GM21619 (cell line): ENCODE measurements around the gene SLC30A4.
"Not testable (repeated sequence)": the region's sequence is repeated elsewhere in the genome, so short reads cannot be mapped to it uniquely, and the experiment has no call there.

Source experiments
- ATAC-seq: cut with Tn5 transposase; IDR thresholded peaks from one replicate; pipeline ENCODE4 v1.9.1; 2021; ENCODE audit not compliant: unreplicated experiment

The SLC30A4 gene

DNA sequence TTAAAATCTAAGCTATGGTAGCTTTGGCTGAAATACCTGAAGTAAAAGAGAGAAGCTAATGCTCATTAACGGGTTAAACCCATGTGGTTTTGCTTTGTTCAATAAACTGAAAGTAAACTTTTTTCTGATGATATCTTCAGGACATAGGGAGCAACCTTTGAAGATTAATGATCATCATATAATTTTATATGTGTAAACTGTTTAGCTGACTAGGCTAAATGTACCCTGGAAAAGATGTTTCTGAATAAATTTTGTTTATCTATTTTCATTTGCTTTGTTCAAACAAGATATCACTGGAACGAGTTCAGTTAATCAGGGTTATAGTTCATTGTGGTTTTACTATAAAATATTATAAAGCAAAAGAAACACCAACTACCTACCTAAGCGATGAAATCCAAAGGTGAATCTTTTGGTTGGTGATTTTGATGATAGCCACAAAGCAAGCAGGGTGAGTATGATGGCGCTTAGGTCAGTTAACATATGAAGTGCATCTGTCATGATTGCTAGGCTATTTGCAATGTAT, 11.7 kb downstream of the SLC30A4 start:
- no peak for ATAC-seq

DNA sequence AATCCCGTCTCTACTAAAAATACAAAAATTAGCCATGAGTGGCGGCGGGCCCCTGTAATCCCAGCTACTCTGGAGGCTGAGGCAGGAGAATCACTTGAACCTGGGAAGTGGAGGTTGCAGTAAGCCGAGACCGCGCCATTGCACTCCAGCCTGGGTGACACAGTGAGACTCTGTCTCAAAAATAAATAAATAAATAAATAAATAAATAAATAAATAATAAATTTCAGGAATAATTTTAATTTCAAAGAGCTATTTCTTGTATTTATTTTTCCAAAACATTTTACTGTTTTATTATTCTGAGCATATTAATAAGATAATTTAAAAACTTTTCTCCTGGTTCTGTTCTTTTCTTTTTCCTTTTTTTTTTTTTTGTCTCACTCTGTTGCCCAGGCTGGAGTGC, 15.4 kb downstream of the SLC30A4 start:
- ATAC-seq, result not testable (repeated sequence)

DNA sequence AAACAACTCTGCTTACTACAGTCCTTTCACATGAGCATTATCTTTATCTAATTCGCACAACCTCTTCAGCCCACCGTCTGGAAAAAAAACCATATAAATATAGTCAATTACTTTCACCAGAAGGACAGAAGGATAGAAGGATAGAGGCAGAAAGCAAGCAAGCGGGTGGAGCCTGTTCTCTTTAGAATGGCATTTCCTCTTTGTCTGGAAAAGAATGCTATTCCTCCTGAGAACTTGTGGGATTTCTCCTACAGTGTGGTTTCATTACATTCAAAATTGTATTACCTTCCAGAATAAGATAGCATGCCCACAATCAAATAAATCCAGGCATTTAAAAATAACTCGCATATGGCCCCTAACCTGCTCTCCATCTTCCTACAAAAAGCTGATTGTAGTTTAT, 23.1 kb downstream of the SLC30A4 start:
- ATAC-seq, result no peak

GRCh38 chr15:45498701-45499100, 23.9 kb downstream of the SLC30A4 start:
- no peak for ATAC-seq

- ATAC-seq, result no peak
Measured at GRCh38 chr15:45497261-45497660, 25.3 kb downstream of the SLC30A4 start.

- ATAC-seq, result no peak
Measured at GRCh38 chr15:45496658-45497057, 25.9 kb downstream of the SLC30A4 start.

- no peak for ATAC-seq
Measured at GRCh38 chr15:45495588-45495987, 27.0 kb downstream of the SLC30A4 start.

DNA sequence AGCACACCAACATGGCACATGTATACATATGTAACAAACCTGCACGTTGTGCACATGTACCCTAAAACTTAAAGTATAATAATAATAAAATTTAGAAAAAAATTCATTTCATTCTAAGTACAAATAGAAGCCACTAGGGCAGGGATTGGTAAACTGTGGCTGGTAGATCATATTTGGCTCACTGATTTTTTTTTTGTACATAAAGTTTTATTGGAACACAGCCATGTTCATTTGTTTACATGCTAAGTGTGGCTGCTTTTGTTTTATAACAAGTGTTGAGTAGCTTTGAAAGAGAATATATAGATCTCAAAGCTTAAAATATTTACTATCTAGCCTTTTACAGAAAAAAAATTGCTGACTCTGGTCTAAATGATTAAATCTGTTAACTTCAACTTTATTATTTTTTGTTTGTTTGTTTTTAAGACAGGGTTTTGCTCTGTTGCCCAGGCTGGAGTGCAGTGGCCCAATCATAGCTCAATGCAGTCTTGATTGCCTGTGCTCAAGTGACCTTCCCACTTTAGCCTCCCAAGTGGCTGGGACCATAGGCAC, 32.8 kb downstream of the SLC30A4 start:
- ATAC-seq, result no peak

GRCh38 chr15:45486317-45486716, 36.2 kb downstream of the SLC30A4 start:
- ATAC-seq, result no peak

DNA sequence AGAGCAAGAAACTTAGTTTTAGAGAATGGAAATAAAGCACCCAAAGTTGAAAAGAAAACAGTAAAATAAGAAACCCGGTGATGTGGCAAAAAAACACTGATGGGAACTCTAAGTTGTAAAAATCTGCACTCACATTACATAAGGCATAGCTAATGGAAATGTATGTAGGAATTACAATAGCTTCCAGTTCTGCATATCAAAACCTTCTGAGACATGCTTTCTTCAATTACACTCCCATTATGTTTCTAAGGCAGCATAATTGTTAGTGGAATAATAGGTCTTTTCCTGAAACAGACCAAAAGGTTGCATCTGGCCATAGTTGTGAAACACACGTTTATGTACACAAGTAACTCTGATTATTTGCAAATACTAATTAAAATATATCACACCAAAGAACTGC, 41.4 kb downstream of the SLC30A4 start:
- no peak for ATAC-seq

GRCh38 chr15:45476410-45476809, 46.1 kb downstream of the SLC30A4 start:
- no peak for ATAC-seq

DNA sequence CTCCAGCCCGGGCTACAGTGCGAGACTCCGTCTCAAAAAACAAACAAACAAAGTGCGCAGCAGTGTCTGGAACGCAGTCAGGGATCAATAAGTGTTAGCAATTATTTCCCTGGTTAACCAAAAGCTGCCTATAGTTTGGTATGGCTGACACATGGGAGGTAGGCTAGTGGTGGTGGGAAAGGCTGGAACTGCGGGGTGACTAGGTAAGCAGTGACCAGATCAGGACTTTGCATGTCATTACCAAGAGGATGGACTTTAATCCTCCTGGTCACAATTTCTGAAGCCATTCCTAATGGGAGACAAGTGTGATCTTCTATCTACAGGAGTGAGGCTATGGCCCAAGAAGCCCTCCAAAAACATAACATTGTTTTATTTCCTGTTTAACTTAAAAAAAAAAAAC, 47.8 kb downstream of the SLC30A4 start:
- no peak for ATAC-seq

- no peak for ATAC-seq
Measured at GRCh38 chr15:45473068-45473467, 49.5 kb downstream of the SLC30A4 start.

DNA sequence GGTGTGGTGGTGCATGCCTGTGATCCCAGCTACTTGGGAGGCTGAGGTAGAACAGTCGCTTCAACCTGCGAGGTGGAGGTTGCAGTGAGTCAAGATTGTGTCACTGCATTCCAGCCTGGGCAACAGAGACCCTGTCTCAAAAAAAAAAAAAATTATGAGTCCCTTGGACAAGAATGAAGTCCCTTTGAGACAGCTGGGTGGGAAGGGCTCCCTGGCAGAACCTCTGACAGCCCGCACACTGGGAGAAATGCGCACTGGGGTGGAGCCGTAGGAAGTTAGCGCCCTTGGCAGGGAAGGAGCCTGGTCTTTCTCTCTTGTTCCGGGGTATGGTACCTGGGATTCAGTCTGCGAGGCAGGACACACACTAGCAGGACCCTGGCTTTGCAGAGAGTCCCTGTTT, 51.4 kb downstream of the SLC30A4 start:
- no peak for ATAC-seq

DNA sequence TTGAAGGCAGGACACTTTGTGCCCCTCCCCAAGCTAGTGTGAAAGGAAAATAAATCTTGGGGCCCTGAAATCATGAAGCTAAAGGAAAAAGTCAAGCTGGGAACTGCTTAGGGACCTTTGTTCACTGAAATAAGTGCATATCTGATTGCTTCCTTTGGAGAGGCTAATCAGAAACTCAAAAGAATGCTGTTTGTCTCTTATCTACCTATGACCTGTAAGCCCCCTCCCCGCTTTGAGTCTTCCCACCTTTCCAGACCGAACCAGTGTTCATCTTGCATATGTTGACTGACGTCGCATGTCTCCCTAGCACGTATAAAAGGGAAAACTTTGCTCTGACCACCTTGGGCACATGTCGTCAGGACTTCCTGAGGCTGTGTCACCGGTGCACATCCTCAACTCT, 53.1 kb downstream of the SLC30A4 start:
- ATAC-seq, result no peak

GRCh38 chr15:45469027-45469426, 53.5 kb downstream of the SLC30A4 start:
- no peak for ATAC-seq

DNA sequence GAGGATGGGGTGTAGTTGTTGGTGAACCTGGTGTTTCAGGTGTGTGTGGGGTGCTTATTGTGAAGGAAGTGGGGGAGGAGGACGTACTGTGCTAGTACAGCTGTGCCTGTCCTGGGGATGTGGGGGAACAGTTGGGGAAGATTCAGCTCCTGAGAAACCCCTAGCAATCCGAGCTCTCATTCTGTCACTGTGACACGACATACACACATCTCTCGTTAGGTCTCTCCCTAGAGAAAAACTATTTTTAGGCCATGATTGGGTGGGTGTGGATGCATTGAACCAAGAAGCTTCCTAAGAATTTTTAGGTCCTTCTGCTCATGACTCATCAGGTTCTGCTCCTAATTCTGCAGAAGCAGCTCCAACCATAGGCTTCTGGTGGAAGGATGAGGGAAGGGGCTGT, 54.3 kb downstream of the SLC30A4 start:
- ATAC-seq, result no peak

DNA sequence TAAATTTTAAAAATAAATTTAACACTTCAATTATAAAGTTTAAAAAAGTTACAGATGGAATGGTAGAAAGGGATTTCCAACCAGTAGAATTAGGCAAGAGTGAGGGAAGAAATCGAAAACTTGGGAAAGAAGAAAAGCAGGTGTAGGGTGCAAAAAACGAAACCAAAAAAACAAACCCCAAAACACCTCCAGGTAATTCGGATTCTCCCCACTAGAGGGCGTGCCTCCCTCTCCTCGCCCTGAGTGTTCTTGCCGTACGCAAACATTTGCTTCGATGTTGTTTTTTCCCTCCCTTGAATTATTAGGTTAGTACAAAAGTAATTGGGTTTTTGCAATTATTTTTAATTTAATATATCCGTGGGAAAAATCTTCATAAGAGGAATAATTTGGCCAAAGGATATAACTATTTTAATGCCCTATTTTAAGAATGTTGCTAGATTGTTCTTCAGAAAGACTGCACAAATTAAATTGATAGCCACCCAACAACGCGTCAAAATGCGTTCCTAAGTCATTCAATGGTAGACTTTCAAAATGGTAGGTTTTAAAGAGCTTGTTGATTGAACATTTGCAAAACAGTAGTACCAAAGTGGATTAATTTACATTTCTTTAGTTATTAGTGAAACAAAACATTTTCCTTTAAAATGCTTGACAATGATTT, 63.7 kb downstream of the SLC30A4 start:
- ATAC-seq, result no peak

- ATAC-seq, result peak; percentile 56
Measured at GRCh38 chr15:45457641-45458539, 64.7 kb downstream of the SLC30A4 start.

GRCh38 chr15:45457220-45457619, 65.3 kb downstream of the SLC30A4 start:
- ATAC-seq, result no peak

GRCh38 chr15:45456212-45457106, 66.1 kb downstream of the SLC30A4 start:
- ATAC-seq, result no peak
